ENCODE results near the gene SAGE1. TPM values are rescaled to one million over a fixed set of nuclear protein-coding genes. Genes with fewer than 3 reads are reported as not detected.

SAGE1 gene
- polyA plus RNA-seq, 1 donor from 2014 or later: not detected

- Histone ChIP-seq H3K9me3 (ENCODE audit: low read length) (no peaks in the 10 kb centered on the region), H3K27me3 (ENCODE audit: insufficient read depth, low read depth, low read length) (no peaks in the 10 kb centered on the region), H3K79me2 (replicated peaks; ENCODE audit: insufficient read depth, low read length) (no peaks in the 10 kb centered on the region), H2AFZ (ENCODE audit: low read depth, low read length) (no peak overlapping the region), H3K4me3 (ENCODE audit: low read length) (no peak overlapping the region), H3K9me2 (ENCODE audit: insufficient read depth, low read length) (no peaks in the 10 kb centered on the region), H3K4me2 (ENCODE audit: low read length) (no peak overlapping the region), H3K27ac (ENCODE audit: low read length) (no peak overlapping the region), H3K9ac (ENCODE audit: low read length) (no peak overlapping the region), H3F3A (ENCODE audit: insufficient read depth, low read length, poor library complexity, severe bottlenecking) (no peaks in the 10 kb centered on the region), H4K20me1 (ENCODE audit: insufficient read depth) (no peaks in the 10 kb centered on the region), H3K36me3 (ENCODE audit: insufficient read depth, low read length) (no peaks in the 10 kb centered on the region)
- TF ChIP-seq MXI1 (conservative IDR thresholded peaks at IDR 0.05; ENCODE audit: poor library complexity, severe bottlenecking): no peak
- TF ChIP-seq POLR2AphosphoS5 (IDR thresholded peaks at IDR 0.05): no peak
- no peak for TF ChIP-seq TAF1 (IDR thresholded peaks at IDR 0.05; ENCODE audit: low read depth)
- no peak for TF ChIP-seq EP300 (conservative IDR thresholded peaks at IDR 0.05; ENCODE audit: poor library complexity, severe bottlenecking)
- no peak for TF ChIP-seq SMC3 (conservative IDR thresholded peaks at IDR 0.05; ENCODE audit: poor library complexity)
- no peak for TF ChIP-seq REST (IDR thresholded peaks at IDR 0.05; ENCODE audit: borderline replicate concordance)
- TF ChIP-seq RAD21 (conservative IDR thresholded peaks at IDR 0.05): no peak
- no peak for TF ChIP-seq EZH2 (IDR thresholded peaks at IDR 0.05; ENCODE audit: borderline replicate concordance, insufficient read depth, low read length, poor library complexity, severe bottlenecking)
- no peak for TF ChIP-seq CTCF (IDR thresholded peaks at IDR 0.05; ENCODE audit: poor library complexity, severe bottlenecking)
Observed at GRCh38 chrX:135892781-135893180, 735 bp upstream of the SAGE1 start.

- Histone ChIP-seq H3K4me2 (ENCODE audit: low read length) (no peak overlapping the region), H3K27me3 (ENCODE audit: insufficient read depth, low read depth, low read length) (no peaks in the 10 kb centered on the region), H3K4me3 (ENCODE audit: low read length) (no peak overlapping the region), H3K27ac (ENCODE audit: low read length) (no peak overlapping the region), H3F3A (ENCODE audit: insufficient read depth, low read length, poor library complexity, severe bottlenecking) (no peaks in the 10 kb centered on the region), H3K9ac (ENCODE audit: low read length) (no peak overlapping the region), H4K20me1 (ENCODE audit: insufficient read depth) (no peaks in the 10 kb centered on the region), H3K9me3 (ENCODE audit: low read length) (no peaks in the 10 kb centered on the region), H2AFZ (ENCODE audit: low read depth, low read length) (no peak overlapping the region), H3K36me3 (ENCODE audit: insufficient read depth, low read length) (no peaks in the 10 kb centered on the region), H3K79me2 (replicated peaks; ENCODE audit: insufficient read depth, low read length) (no peaks in the 10 kb centered on the region), H3K9me2 (ENCODE audit: insufficient read depth, low read length) (no peaks in the 10 kb centered on the region)
- TF ChIP-seq POLR2AphosphoS5 (IDR thresholded peaks at IDR 0.05): no peak
- no peak for TF ChIP-seq MXI1 (conservative IDR thresholded peaks at IDR 0.05; ENCODE audit: poor library complexity, severe bottlenecking)
- TF ChIP-seq EP300 (conservative IDR thresholded peaks at IDR 0.05; ENCODE audit: poor library complexity, severe bottlenecking): no peak
- TF ChIP-seq SMC3 (conservative IDR thresholded peaks at IDR 0.05; ENCODE audit: poor library complexity): no peak
- TF ChIP-seq CTCF (IDR thresholded peaks at IDR 0.05; ENCODE audit: poor library complexity, severe bottlenecking): no peak
- TF ChIP-seq RAD21 (conservative IDR thresholded peaks at IDR 0.05): no peak
- no peak for TF ChIP-seq REST (IDR thresholded peaks at IDR 0.05; ENCODE audit: borderline replicate concordance)
Observed at GRCh38 chrX:135910251-135910650, 16.7 kb downstream of the SAGE1 start.
